ENCODE data around the gene CHEK1.

- TF ChIP-seq MAX (CRISPR knock-in tag; IDR thresholded peaks at IDR 0.05) = no peak
- no peak for TF ChIP-seq USF1 (CRISPR knock-in tag; IDR thresholded peaks at IDR 0.05)
- TF ChIP-seq ATF1 (CRISPR knock-in tag; IDR thresholded peaks at IDR 0.05) = no peak
- no peak for TF ChIP-seq ZSCAN18 (CRISPR knock-in tag; IDR thresholded peaks at IDR 0.05)
- no peak for TF ChIP-seq CTCF (IDR thresholded peaks at IDR 0.05)
- no peak for TF ChIP-seq SP1 (CRISPR knock-in tag; conservative IDR thresholded peaks at IDR 0.05)
- TF ChIP-seq ESRRA (CRISPR knock-in tag; IDR thresholded peaks at IDR 0.05; ENCODE audit: borderline replicate concordance) = no peak
- no peak for TF ChIP-seq SMAD4 (CRISPR knock-in tag; IDR thresholded peaks at IDR 0.05)
- no peak for TF ChIP-seq HMGXB4 (CRISPR knock-in tag; IDR thresholded peaks at IDR 0.05)
- no peak for TF ChIP-seq ARID4B (CRISPR knock-in tag; IDR thresholded peaks at IDR 0.05; ENCODE audit: borderline replicate concordance)
- no peak for TF ChIP-seq EMX1 (CRISPR knock-in tag; IDR thresholded peaks at IDR 0.05)
Observed at GRCh38 chr11:125674210-125674609, 49.2 kb downstream of the CHEK1 start.

Measured in WTC11 (cell line).